Stimulated activated CD4-positive, alpha-beta T cell treated with anti-CD3 and anti-CD28 coated beads, Interleukin-15, amount 100 ng/mL, for 48 hours (primary cell): Measurements from ENCODE around the gene AOX1.
"Not testable (repeated sequence)": the region's sequence is repeated elsewhere in the genome, so short reads cannot be mapped to it uniquely, and the experiment has no call there.

Experiments used
- DNase-seq, 2 donors: peaks; one replicate each; pipeline ENCODE4 v3.0.0-alpha.2; 2020; ENCODE audit warnings: low read depth in 2 of 2

AOX1 gene

GRCh38 chr2:200627110-200627770 lies 41.4 kb downstream of the AOX1 start:
- DNase-seq: no peak

GRCh38 chr2:200628461-200628860 lies 42.6 kb downstream of the AOX1 start:
- not testable (repeated sequence) for DNase-seq

- DNase-seq: no peak
These were observed 45.5 kb downstream of the AOX1 start for GRCh38 chr2:200631287-200631686.

- no peak for DNase-seq
These were observed 48.6 kb downstream of the AOX1 start for GRCh38 chr2:200634231-200634964.

GRCh38 chr2:200635251-200635650 lies 49.4 kb downstream of the AOX1 start:
- no peak for DNase-seq

GRCh38 chr2:200637901-200638300 lies 52.1 kb downstream of the AOX1 start:
- no peak for DNase-seq

- DNase-seq: no peak
These were observed 54.4 kb downstream of the AOX1 start for GRCh38 chr2:200640176-200640575.

GRCh38 chr2:200640901-200641300 lies 55.1 kb downstream of the AOX1 start:
- no peak for DNase-seq

- DNase-seq: not testable (repeated sequence)
These were observed 62.9 kb downstream of the AOX1 start for GRCh38 chr2:200648518-200649281.

GRCh38 chr2:200649724-200650123 lies 63.9 kb downstream of the AOX1 start:
- DNase-seq: no peak

GRCh38 chr2:200650195-200650594 lies 64.4 kb downstream of the AOX1 start:
- no peak for DNase-seq

GRCh38 chr2:200652158-200652557 lies 66.3 kb downstream of the AOX1 start:
- DNase-seq: no peak

- DNase-seq: no peak
These were observed 67.2 kb downstream of the AOX1 start for GRCh38 chr2:200653021-200653420.

- no peak for DNase-seq
These were observed 69.0 kb downstream of the AOX1 start for GRCh38 chr2:200654823-200655222.

- no peak for DNase-seq
These were observed 70.2 kb downstream of the AOX1 start for GRCh38 chr2:200655918-200656580.

GRCh38 chr2:200658278-200658864 lies 72.6 kb downstream of the AOX1 start:
- DNase-seq: no peak

- DNase-seq: no peak
These were observed 73.6 kb downstream of the AOX1 start for GRCh38 chr2:200659410-200659809.

- no peak for DNase-seq
These were observed 75.7 kb downstream of the AOX1 start for GRCh38 chr2:200661477-200661876.

GRCh38 chr2:200662727-200663126 lies 76.9 kb downstream of the AOX1 start:
- no peak for DNase-seq

GRCh38 chr2:200664770-200665494 lies 79.1 kb downstream of the AOX1 start:
- no peak for DNase-seq
